GM23338 (cell line): ENCODE results near the gene HS1BP3.

Experiments used
- CTCF ChIP-seq, 2 experiments: fragments of 200-600 bp in 1 of 2; sonication (generic) in 1 of 2; conservative IDR thresholded peaks; 2 replicates each; pipeline versions ENCODE4 v1.5.1 to v1.6.1; 2016 to 2017; ENCODE audit warnings: antibody characterized with exemption in 2 of 2, low read depth in 2 of 2, mild to moderate bottlenecking in 2 of 2, moderate library complexity in 1 of 2
- REST ChIP-seq: IDR thresholded peaks from one replicate; pipeline ENCODE4 v1.6.1; 2018; ENCODE audit warnings: antibody characterized with exemption; ENCODE audit not compliant: unreplicated experiment

GRCh38 chr2:20643826-20644225, 7.1 kb downstream of the HS1BP3 start:
- TF ChIP-seq REST (no peak), CTCF (conservative IDR thresholded peaks at IDR 0.05; ENCODE audit: low read depth in 2 of 2) (no peak)
